BJ (cell line): ENCODE data around the gene GAB2. TPM values are rescaled to one million over a fixed set of nuclear protein-coding genes. Genes with fewer than 3 reads are reported as not detected.

Experiments
- CTCF ChIA-PET: fragments of 350-600 bp; formaldehyde crosslinking; extraction: SDS; loops from one replicate; lab custom pipeline; 2021; ENCODE audit warnings: antibody characterized with exemption, inconsistent platforms; lab: Yijun Ruan, JAX
- POLR2A ChIA-PET: fragments of 300-600 bp; sonication (Branson Sonifier 250); formaldehyde crosslinking; extraction: SDS; loops from one replicate; lab custom pipeline; 2021; ENCODE audit warnings: antibody characterized with exemption; lab: Charles Lee
- DNase-seq: peaks from one replicate; pipeline ENCODE4 v3.0.0-alpha.2; 2011; ENCODE audit warnings: low read depth
- H3K27me3 ChIP-seq: 2 replicates; pipeline ENCODE4 v1.6.0; 2011; ENCODE audit warnings: low read length; ENCODE audit not compliant: control insufficient read depth, insufficient read depth
- H3K36me3 ChIP-seq: 2 replicates; pipeline ENCODE4 v1.5.1; 2011; ENCODE audit warnings: low read length; ENCODE audit not compliant: control insufficient read depth, insufficient read depth
- H3K4me3 ChIP-seq: 2 replicates; pipeline ENCODE4 v1.5.1; 2011; ENCODE audit warnings: low read depth, mild to moderate bottlenecking, control low read depth, low read length
- polyA plus RNA-seq: library from polyadenylated mRNA; depleted of rRNA; stranded (reverse); fragments of >200 nt; gene quantifications from 2 replicates; pipeline ENCODE4 v1.2.3, GENCODE V29; 2011
- TF ChIP-seq, protein P1 (sequence below): IDR thresholded peaks from 2 replicates; pipeline ENCODE4 v1.5.1; 2011; ENCODE audit warnings: low read depth, mild to moderate bottlenecking, control low read depth, inconsistent platforms, low read length, moderate library complexity; ENCODE audit not compliant: insufficient read depth

The GAB2 gene
- polyA plus RNA-seq, 1 experiment, result 12.2 TPM

DNA sequence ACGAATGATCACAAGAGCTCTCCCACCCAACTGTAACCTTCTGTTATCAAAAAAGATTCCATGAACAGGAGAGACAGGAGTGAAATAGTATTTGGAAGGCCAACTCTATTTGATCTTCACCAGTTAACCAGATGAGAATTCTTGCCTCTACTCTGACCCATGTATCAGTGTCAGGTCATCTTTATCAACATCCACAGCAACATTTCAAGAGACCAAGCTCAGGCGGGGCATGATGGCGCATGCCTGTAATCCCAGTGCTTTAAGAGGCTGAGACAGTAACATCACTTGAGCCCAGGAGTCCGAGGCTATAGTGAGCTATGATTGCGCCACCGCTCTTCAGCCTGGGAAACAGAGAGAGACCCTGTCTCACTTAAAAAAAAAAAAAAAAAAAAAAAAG is 62.3 kb downstream of the GAB2 start:
- TF ChIP-seq, protein P1, sequence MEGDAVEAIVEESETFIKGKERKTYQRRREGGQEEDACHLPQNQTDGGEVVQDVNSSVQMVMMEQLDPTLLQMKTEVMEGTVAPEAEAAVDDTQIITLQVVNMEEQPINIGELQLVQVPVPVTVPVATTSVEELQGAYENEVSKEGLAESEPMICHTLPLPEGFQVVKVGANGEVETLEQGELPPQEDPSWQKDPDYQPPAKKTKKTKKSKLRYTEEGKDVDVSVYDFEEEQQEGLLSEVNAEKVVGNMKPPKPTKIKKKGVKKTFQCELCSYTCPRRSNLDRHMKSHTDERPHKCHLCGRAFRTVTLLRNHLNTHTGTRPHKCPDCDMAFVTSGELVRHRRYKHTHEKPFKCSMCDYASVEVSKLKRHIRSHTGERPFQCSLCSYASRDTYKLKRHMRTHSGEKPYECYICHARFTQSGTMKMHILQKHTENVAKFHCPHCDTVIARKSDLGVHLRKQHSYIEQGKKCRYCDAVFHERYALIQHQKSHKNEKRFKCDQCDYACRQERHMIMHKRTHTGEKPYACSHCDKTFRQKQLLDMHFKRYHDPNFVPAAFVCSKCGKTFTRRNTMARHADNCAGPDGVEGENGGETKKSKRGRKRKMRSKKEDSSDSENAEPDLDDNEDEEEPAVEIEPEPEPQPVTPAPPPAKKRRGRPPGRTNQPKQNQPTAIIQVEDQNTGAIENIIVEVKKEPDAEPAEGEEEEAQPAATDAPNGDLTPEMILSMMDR, result no peak
- Histone ChIP-seq H3K27me3 (no peaks in the 10 kb centered on the region), H3K36me3 (no peaks in the 10 kb centered on the region), H3K4me3 (no peak overlapping the region)
- CTCF ChIA-PET, result interaction anchor here (0.7 to 0.8 kb wide), 2 partner anchors 11 to 12 kb away, joined by 3 read pairs; no protein-coding TSS in a partner anchor
- POLR2A ChIA-PET, result no interaction called here
- no peak for DNase-seq

DNA sequence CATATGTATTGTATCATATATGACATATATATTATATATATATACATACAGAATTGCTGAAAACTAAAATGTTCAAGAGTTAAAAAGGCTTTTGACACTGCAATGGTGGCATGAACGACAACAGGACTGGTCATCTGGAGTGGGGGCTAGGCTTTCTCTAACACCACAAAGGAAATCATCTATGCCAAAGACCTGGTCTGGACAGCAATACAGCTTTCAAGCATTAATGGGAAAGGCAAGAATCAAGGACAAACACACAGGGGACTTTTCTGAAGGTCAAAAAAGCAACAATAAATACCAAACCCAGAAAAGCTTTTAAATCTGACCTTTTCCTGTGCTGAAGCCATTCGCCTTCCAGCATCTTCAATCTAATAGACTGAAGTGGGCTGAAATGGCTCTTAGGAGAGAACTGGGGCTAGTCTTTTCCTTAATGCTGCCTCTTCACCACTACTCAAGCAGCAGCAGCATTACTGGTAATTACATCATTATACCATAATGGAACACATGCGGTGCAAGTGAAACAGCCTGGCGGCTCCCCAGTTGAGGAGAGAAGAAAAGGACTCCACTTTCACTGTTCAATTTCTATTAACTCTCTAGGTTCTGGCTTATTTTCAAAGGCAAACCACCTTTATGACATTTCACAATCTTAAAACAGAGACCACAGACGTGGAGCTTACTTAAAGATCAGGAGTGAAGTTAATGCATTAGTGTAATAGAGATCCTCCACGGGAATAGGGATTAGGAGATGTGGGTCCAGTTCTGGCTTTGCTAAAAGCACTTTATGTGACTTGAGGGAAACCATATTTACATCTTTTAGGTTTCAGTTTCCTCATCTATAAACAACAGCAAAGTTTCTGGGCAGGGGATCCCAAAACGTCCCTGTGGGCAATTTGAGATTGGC is 63.0 kb downstream of the GAB2 start:
- H3K36me3 ChIP-seq, result no peaks in the 10 kb centered on the region
- TF ChIP-seq, protein P1, result no peak
- no peaks in the 10 kb centered on the region for H3K27me3 ChIP-seq
- no peak overlapping the region for H3K4me3 ChIP-seq
- CTCF ChIA-PET, result interaction anchor here (0.7 kb wide), 1 partner anchor 10 kb away, joined by 3 read pairs; no protein-coding TSS in a partner anchor
- no peak for DNase-seq
- POLR2A ChIA-PET, result no interaction called here

DNA sequence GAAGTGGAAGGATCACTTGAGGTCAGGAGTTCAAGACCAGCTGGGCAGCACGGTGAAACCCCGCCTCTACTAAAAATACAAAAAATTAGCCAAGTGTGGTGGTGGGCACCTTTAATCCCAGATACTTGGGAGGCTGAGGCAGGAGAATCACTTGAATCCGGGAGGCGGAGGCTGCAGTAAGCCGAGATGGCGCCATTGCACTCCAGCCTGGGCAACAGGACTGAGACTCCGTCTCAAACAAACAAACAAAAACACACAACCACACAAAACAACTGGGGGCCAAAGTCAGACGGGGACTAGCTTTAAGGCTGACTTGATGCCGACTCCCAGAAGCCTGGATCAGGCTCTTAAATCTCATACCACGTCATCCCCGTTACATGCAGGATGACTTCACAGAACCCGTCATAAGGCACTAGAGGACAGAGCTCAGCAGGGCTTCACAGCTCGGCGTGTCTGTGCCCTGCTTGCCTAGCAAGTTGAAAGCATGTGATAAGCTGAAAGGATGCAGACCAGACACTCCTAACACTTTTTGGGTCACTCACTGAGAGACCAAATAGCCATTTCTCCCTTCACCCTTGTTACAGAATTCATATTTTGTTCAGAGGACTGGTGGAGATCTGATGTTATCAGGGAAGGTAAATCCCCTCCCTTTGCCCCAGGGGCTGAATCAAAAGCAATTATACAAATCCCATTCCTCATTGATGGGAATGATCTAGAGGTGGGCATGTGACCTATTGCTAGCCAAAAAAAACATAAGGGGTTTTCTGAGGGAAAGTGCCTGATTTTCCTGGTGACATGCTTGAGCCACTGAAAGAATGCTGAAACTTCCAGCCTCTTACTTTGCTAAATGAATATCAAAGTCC is 65.4 kb downstream of the GAB2 start:
- ChIA-PET CTCF (interaction anchor here (1.6 kb wide), 1 partner anchor 12 kb away, joined by 4 read pairs; no protein-coding TSS in a partner anchor), POLR2A (no interaction called here)
- Histone ChIP-seq H3K4me3 (no peak overlapping the region), H3K27me3 (no peaks in the 10 kb centered on the region), H3K36me3 (no peaks in the 10 kb centered on the region)
- TF ChIP-seq, protein P1, result no peak
- no peak for DNase-seq

DNA sequence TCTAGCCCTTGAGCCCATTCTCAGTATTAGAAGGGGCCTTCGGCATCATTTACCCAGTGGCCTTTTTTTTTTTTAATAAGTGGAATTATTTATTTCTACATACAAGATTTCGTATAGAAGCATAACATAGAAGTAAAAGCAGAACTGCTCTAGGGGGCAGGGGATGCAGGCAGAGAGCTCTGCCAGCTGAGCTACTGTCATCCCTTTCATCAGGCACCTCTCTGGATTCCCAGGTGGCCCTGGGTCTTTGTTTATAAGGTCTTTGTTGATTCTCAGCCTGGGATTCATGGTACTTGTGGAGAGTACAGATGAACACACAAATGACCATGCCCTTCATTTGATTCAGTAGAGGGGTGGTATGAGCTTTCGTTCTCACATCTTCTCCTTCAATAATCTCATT is 66.4 kb downstream of the GAB2 start:
- CTCF ChIA-PET, result interaction anchor here (0.9 kb wide), 1 partner anchor 9 kb away, joined by 3 read pairs; no protein-coding TSS in a partner anchor
- H3K4me3 ChIP-seq, result no peak overlapping the region
- no peaks in the 10 kb centered on the region for H3K36me3 ChIP-seq

More for the DNA sequence above, 66.4 kb downstream of the GAB2 start:
- TF ChIP-seq, protein P1, result no peak
- no peak for DNase-seq
- no peaks in the 10 kb centered on the region for H3K27me3 ChIP-seq
- POLR2A ChIA-PET, result no interaction called here
